Natural killer cell (primary cell): Measurements from ENCODE around the gene ATP2C1. TPM values are rescaled to one million over a fixed set of nuclear protein-coding genes. Genes with fewer than 3 reads are reported as not detected.

Experiments
- ATAC-seq, 3 donors: fragments of 150-1000 bp in 2 of 3; fragments of 200-7000 bp in 1 of 3; cut with Tn5 transposase; 1 replicate in 1 of 3; 2 replicates in 2 of 3; pipeline ENCODE4 v1.10.0; 2021; ENCODE audit warnings: mild to moderate bottlenecking in 2 of 3, moderate library complexity in 2 of 3
- DNase-seq, 2 donors: peaks; one replicate each; pipeline versions ENCODE4 v3.0.0 to v3.0.0-alpha.2; 2013 to 2021; ENCODE audit warnings: mixed read lengths in 1 of 2
- H3K27ac ChIP-seq: one replicate; pipeline ENCODE4 v1.5.1; 2013; ENCODE audit warnings: mild to moderate bottlenecking, low read length
- H3K27me3 ChIP-seq: one replicate; pipeline ENCODE4 v1.6.1; 2013; ENCODE audit warnings: low read length; ENCODE audit not compliant: control insufficient read depth, insufficient read depth
- H3K36me3 ChIP-seq: one replicate; pipeline ENCODE4 v1.6.1; 2013; ENCODE audit warnings: low read length; ENCODE audit not compliant: control insufficient read depth, insufficient read depth
- H3K4me1 ChIP-seq: one replicate; pipeline ENCODE4 v1.6.1; 2013; ENCODE audit warnings: low read length; ENCODE audit not compliant: control insufficient read depth, insufficient read depth
- H3K4me3 ChIP-seq: one replicate; pipeline ENCODE4 v1.5.1; 2013; ENCODE audit warnings: low read length
- H3K9me3 ChIP-seq: one replicate; pipeline ENCODE4 v1.6.1; 2013; ENCODE audit warnings: low read length; ENCODE audit not compliant: control insufficient read depth, insufficient read depth
- H3K27ac Mint-ChIP-seq, 2 donors: one replicate each; pipeline ENCODE4 v1.8.0; 2022; ENCODE audit warnings: mild to moderate bottlenecking in 2 of 2, mixed read lengths in 2 of 2, moderate library complexity in 1 of 2
- H3K27me3 Mint-ChIP-seq, 2 donors: one replicate each; pipeline ENCODE4 v1.8.0; 2022; ENCODE audit warnings: low read depth in 2 of 2, mixed read lengths in 2 of 2
- H3K36me3 Mint-ChIP-seq: one replicate; pipeline ENCODE4 v1.8.0; 2022; ENCODE audit warnings: mixed read lengths
- H3K4me1 Mint-ChIP-seq, 2 donors: one replicate each; pipeline ENCODE4 v1.8.0; 2022; ENCODE audit warnings: mixed read lengths in 2 of 2
- H3K4me3 Mint-ChIP-seq: one replicate; pipeline ENCODE4 v1.8.0; 2022; ENCODE audit warnings: mild to moderate bottlenecking, moderate library complexity, mixed read lengths
- H3K9me3 Mint-ChIP-seq, 2 donors: one replicate each; pipeline ENCODE4 v1.8.0; 2022; ENCODE audit warnings: mixed read lengths in 2 of 2
- WGBS: methylation state at CpG from one replicate; pipeline ENCODE4 v1.1.7; 2013; ENCODE audit warnings: missing lambda C conversion rate; ENCODE audit not compliant: insufficient coverage; 5-methylcytosine and 5-hydroxymethylcytosine counted together
- intact Hi-C: fragments of 100-400 bp; cut with micrococcal nuclease; formaldehyde crosslinking; loops from one replicate; pipeline ENCODE4 v1.14.2; 2022
- total RNA-seq, 4 donors: library from RNA; stranded (reverse); fragments of 120-200 nt in 1 of 4; gene quantifications; one replicate each; pipeline versions ENCODE4 v1.2.3 to v1.2.4, GENCODE V29; 2013 to 2022
- TF ChIP-seq, protein P1 (sequence below): fragments of 200-600 bp; IDR thresholded peaks from one replicate; pipeline ENCODE4 v1.8.0; 2022; ENCODE audit warnings: antibody characterized with exemption

ATP2C1 gene
- total RNA-seq, 3 donors from 2014 or later (not counting 1 experiment from before 2014, with no cell fraction given) = 58.8 to 72.9 (median 60.6) TPM

DNA sequence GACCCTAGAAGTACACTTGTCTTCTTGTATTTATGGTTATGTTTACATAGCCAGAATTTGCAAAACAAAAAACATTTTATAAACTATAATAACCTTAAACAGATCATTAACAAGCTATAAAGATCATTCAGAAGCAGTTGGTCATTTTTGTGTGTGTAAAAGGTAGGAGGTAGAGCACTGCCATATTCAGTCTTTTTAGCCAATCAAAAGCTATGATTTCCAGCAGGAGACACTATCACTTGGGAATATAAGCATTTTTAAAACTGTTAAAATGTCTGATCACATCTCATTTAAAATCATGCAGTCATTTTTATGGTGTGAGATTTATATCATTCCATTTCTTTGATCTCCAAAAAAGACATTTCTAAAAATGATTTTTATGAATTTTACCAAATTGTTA is 42.6 kb upstream of the ATP2C1 start:
- Histone ChIP-seq H3K4me3 (no peak overlapping the region), H3K27me3 (no peaks in the 10 kb centered on the region), H3K36me3 (no peaks in the 10 kb centered on the region), H3K4me1 (peaks cover 3% of the 10 kb centered on the region), H3K9me3 (no peaks in the 10 kb centered on the region), H3K27ac (no peak overlapping the region)
- H3K27ac Mint-ChIP-seq = no peak overlapping the region
- ATAC-seq (no peak), DNase-seq (no peak)
- no peak overlapping the region for H3K4me3 Mint-ChIP-seq
- H3K4me1 Mint-ChIP-seq = peaks cover 13 to 14% of the 10 kb centered on the region in 2 donors
- peaks cover 5 to 19% of the 10 kb centered on the region in 2 donors for H3K27me3 Mint-ChIP-seq
- no peaks in the 10 kb centered on the region for H3K9me3 Mint-ChIP-seq
- intact Hi-C loops = no loop called here
- no peaks in the 10 kb centered on the region for H3K36me3 Mint-ChIP-seq
- TF ChIP-seq, protein P1, sequence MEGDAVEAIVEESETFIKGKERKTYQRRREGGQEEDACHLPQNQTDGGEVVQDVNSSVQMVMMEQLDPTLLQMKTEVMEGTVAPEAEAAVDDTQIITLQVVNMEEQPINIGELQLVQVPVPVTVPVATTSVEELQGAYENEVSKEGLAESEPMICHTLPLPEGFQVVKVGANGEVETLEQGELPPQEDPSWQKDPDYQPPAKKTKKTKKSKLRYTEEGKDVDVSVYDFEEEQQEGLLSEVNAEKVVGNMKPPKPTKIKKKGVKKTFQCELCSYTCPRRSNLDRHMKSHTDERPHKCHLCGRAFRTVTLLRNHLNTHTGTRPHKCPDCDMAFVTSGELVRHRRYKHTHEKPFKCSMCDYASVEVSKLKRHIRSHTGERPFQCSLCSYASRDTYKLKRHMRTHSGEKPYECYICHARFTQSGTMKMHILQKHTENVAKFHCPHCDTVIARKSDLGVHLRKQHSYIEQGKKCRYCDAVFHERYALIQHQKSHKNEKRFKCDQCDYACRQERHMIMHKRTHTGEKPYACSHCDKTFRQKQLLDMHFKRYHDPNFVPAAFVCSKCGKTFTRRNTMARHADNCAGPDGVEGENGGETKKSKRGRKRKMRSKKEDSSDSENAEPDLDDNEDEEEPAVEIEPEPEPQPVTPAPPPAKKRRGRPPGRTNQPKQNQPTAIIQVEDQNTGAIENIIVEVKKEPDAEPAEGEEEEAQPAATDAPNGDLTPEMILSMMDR = no peak

DNA sequence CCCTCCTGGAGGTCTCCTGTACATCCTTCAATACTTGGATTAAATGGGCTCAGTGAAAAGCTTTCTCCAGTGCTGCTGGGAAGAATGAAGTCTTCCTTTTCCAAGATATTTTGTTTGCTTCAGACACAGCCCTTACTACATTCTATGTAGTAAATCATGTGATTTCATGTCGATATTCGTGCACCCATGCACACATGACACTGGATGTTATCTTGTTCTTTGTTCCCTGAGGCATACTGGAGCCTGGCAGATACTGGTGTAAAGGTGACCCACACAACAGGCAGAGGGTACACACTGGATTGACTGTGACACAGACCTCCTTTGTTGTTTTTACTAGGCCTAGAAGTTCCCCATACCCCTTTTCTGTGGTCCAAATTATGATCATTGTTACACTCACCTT is 40.3 kb upstream of the ATP2C1 start:
- H3K4me3 Mint-ChIP-seq = no peak overlapping the region
- Histone ChIP-seq H3K4me3 (no peak overlapping the region), H3K27me3 (no peaks in the 10 kb centered on the region), H3K9me3 (no peaks in the 10 kb centered on the region), H3K4me1 (peaks cover 3% of the 10 kb centered on the region), H3K27ac (no peak overlapping the region), H3K36me3 (no peaks in the 10 kb centered on the region)
- WGBS = 25% methylated on average over 2 of the region's 2 CpGs
- DNase-seq (no peak), ATAC-seq (no peak)
- H3K9me3 Mint-ChIP-seq = no peaks in the 10 kb centered on the region
- no peak overlapping the region for H3K27ac Mint-ChIP-seq
- H3K27me3 Mint-ChIP-seq = peaks cover 15 to 27% of the 10 kb centered on the region in 2 donors
- intact Hi-C loops = no loop called here
- H3K4me1 Mint-ChIP-seq = peaks cover 13 to 14% of the 10 kb centered on the region in 2 donors
- TF ChIP-seq, protein P1 = no peak
- no peaks in the 10 kb centered on the region for H3K36me3 Mint-ChIP-seq

DNA sequence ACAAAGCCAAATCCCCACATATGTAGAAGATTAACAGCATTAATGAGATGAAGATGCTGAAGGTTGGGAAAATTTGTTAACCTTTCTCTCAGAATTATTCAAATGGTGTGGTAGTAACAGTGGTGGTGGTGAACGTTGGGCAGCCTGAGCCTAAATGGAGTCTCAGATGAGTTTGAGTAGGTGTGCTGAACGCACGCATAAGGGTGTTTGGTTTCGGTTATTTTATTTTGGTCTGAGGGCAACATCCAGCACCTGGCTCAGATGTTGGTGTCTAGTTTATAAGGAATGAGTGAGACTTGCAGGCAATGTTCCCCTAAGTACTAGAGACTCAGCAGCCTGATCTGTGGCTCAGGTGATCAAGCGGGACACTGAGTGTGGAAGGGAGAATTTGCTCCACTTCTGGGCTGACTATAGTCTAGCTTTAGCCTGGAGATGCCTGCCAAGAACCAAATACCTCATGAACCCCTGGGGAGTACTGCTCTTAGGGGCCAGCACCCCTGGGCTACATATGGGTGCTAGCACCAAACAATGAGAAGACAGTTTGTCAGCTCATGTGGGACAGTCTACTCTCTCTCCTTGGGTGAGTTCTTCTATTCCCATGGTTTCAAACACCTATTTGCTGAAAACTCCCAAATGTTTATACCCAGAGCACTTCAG is 39.5 kb upstream of the ATP2C1 start:
- H3K36me3 ChIP-seq = no peaks in the 10 kb centered on the region
- H3K4me3 Mint-ChIP-seq = no peak overlapping the region
- H3K9me3 ChIP-seq = no peaks in the 10 kb centered on the region
- DNase-seq (no peak), ATAC-seq (no peak)
- H3K36me3 Mint-ChIP-seq = no peaks in the 10 kb centered on the region
- no peak overlapping the region for H3K27ac Mint-ChIP-seq
- H3K4me1 ChIP-seq = peaks cover 3% of the 10 kb centered on the region
- no peaks in the 10 kb centered on the region for H3K27me3 ChIP-seq
- H3K4me1 Mint-ChIP-seq = peaks cover 13 to 14% of the 10 kb centered on the region in 2 donors
- H3K4me3 ChIP-seq = no peak overlapping the region
- H3K27ac ChIP-seq = no peak overlapping the region
- peaks cover 18 to 27% of the 10 kb centered on the region in 2 donors for H3K27me3 Mint-ChIP-seq
- H3K9me3 Mint-ChIP-seq = no peaks in the 10 kb centered on the region
- TF ChIP-seq, protein P1 = no peak
- WGBS = 79% methylated on average over 5 of the region's 5 CpGs
- intact Hi-C loops = no loop called here
